Measurements from ENCODE around the gene ARHGAP45. TPM values are rescaled to one million over a fixed set of nuclear protein-coding genes. Genes with fewer than 3 reads are reported as not detected.
A peak's percentile ranks its signal among the peaks of the same experiment; 100 is the strongest.

ARHGAP45 gene
- total and polyA plus RNA-seq, 7 experiments from 2014 or later = 305 to 1,030 (median 779) TPM

GRCh38 chr19:1087813-1088415 lies 20.9 kb downstream of the ARHGAP45 start:
- H3K4me1 ChIP-seq (ENCODE audit: control insufficient read depth in 2 of 2, insufficient read depth in 2 of 2, low read length in 2 of 2) = peaks cover 28 to 32% of the 10 kb centered on the region in 2 donors
- Mint-ChIP-seq H3K27me3 (no peaks in the 10 kb centered on the region), H3K9me3 (peaks cover 0 to 10% (median 0%) of the 10 kb centered on the region in 11 donors), H3K4me1 (peaks cover 26 to 59% (median 36%) of the 10 kb centered on the region in 7 donors), H3K27ac (peak overlapping the region; percentile 74 to 98 (median 93)), H3K36me3 (peaks cover 5 to 23% (median 10%) of the 10 kb centered on the region in 5 donors), H3K4me3 (peak overlapping the region; percentile 23 to 83 (median 72))
- intact Hi-C loops (cut with micrococcal nuclease) = loop anchor here (1.0 to 2.0 kb wide), 4 partner anchors 11 to 31 kb away; no protein-coding TSS in a partner anchor
- peaks cover 21 to 75% (median 21%) of the 10 kb centered on the region in 3 experiments for H3K36me3 ChIP-seq (ENCODE audit: control insufficient read depth in 2 of 3, insufficient read depth in 3 of 3, low read length in 3 of 3)
- peak; percentile 72 for ATAC-seq
- peak in 7 of 9 donors; percentile 65 to 71 (median 67) for DNase-seq
- no peak overlapping the region for H3K4me3 ChIP-seq (ENCODE audit: low read length)
- peak overlapping the region; percentile 84 for H3K27ac ChIP-seq (ENCODE audit: low read depth, low read length)
- CTCF ChIA-PET = interaction anchor here (1.0 to 2.8 kb wide), 7 partner anchors 10 to 31 kb away, joined by 3 to 11 read pairs (median 4); no protein-coding TSS in a partner anchor
- POLR2A ChIA-PET = interaction anchor here (0.6 to 38.6 kb wide), 13 partner anchors 2 to 157 kb away, joined by 3 to 2022 read pairs (median 6); partner anchors contain the start of genes ABCA7, ARHGAP45, CNN2 and GPX4
- H3K9me3 ChIP-seq (ENCODE audit: control insufficient read depth in 2 of 3, low read length in 3 of 3) = no peaks in the 10 kb centered on the region
- no peaks in the 10 kb centered on the region for H3K27me3 ChIP-seq (ENCODE audit: control insufficient read depth in 2 of 2, insufficient read depth in 2 of 2, low read length in 2 of 2)

GRCh38 chr19:1088416-1089010 lies 21.5 kb downstream of the ARHGAP45 start:
- Histone ChIP-seq H3K4me1 (ENCODE audit: control insufficient read depth in 2 of 2, insufficient read depth in 2 of 2, low read length in 2 of 2) (peaks cover 28 to 30% of the 10 kb centered on the region in 2 donors), H3K36me3 (ENCODE audit: control insufficient read depth in 2 of 3, insufficient read depth in 3 of 3, low read length in 3 of 3) (peaks cover 15 to 75% (median 16%) of the 10 kb centered on the region in 3 experiments), H3K27ac (ENCODE audit: low read depth, low read length) (peak overlapping the region; percentile 84), H3K4me3 (ENCODE audit: low read length) (no peak overlapping the region), H3K27me3 (ENCODE audit: control insufficient read depth in 2 of 2, insufficient read depth in 2 of 2, low read length in 2 of 2) (no peaks in the 10 kb centered on the region), H3K9me3 (ENCODE audit: control insufficient read depth in 2 of 3, low read length in 3 of 3) (no peaks in the 10 kb centered on the region)
- Mint-ChIP-seq H3K4me3 (peak overlapping the region in 9 of 10 donors; percentile 7 to 73 (median 69)), H3K9me3 (peaks cover 0 to 10% (median 0%) of the 10 kb centered on the region in 11 donors), H3K36me3 (peaks cover 5 to 23% (median 10%) of the 10 kb centered on the region in 5 donors), H3K27me3 (no peaks in the 10 kb centered on the region), H3K4me1 (peaks cover 32 to 62% (median 42%) of the 10 kb centered on the region in 7 donors), H3K27ac (peak overlapping the region; percentile 55 to 98 (median 83))
- DNase-seq = peak in 4 of 9 donors; percentile 31 to 58 (median 56)
- ATAC-seq = peak; percentile 13
- ChIA-PET CTCF (interaction anchor here (0.6 to 2.8 kb wide), 7 partner anchors 10 to 106 kb away, joined by 3 to 11 read pairs (median 4); no protein-coding TSS in a partner anchor), POLR2A (interaction anchor here (0.6 to 38.6 kb wide), 11 partner anchors 2 to 152 kb away, joined by 3 to 2022 read pairs (median 7); partner anchors contain the start of genes ABCA7, ARHGAP45, CNN2 and GPX4)
- intact Hi-C loops (cut with micrococcal nuclease) = loop anchor here in 1 of 2 donors (1.0 kb wide), 3 partner anchors 11 to 31 kb away; no protein-coding TSS in a partner anchor

GRCh38 chr19:1089126-1089771 lies 22.3 kb downstream of the ARHGAP45 start:
- POLR2A ChIA-PET = interaction anchor here (0.5 to 38.6 kb wide), 8 partner anchors 1 to 93 kb away, joined by 3 to 2022 read pairs (median 24); partner anchors contain the start of genes ABCA7, ARHGAP45, CNN2 and GPX4

GRCh38 chr19:1089891-1090290 lies 22.9 kb downstream of the ARHGAP45 start:
- peaks cover 5 to 66% (median 8%) of the 10 kb centered on the region in 3 experiments for H3K36me3 ChIP-seq (ENCODE audit: control insufficient read depth in 2 of 3, insufficient read depth in 3 of 3, low read length in 3 of 3)
- H3K4me1 ChIP-seq (ENCODE audit: control insufficient read depth in 2 of 2, insufficient read depth in 2 of 2, low read length in 2 of 2) = peaks cover 35 to 39% of the 10 kb centered on the region in 2 donors
- H3K27ac ChIP-seq (ENCODE audit: low read depth, low read length) = no peak overlapping the region
- Mint-ChIP-seq H3K9me3 (peaks cover 0 to 10% (median 0%) of the 10 kb centered on the region in 11 donors), H3K36me3 (peaks cover 3 to 18% (median 8%) of the 10 kb centered on the region in 5 donors), H3K27ac (peak overlapping the region in 3 of 9 donors; percentile 54 to 78 (median 78)), H3K4me3 (peak overlapping the region in 3 of 10 donors; percentile 16 to 70 (median 48)), H3K27me3 (no peaks in the 10 kb centered on the region), H3K4me1 (peaks cover 22 to 59% (median 37%) of the 10 kb centered on the region in 7 donors)
- ChIA-PET POLR2A (interaction anchor here (1.0 to 38.6 kb wide), 6 partner anchors 0 to 65 kb away, joined by 5 to 2022 read pairs (median 264); partner anchors contain the start of genes ABCA7, ARHGAP45, CNN2 and GPX4), CTCF (interaction anchor here (0.8 to 2.0 kb wide), 3 partner anchors 10 to 32 kb away, joined by 3 to 11 read pairs (median 3); no protein-coding TSS in a partner anchor)
- no peak overlapping the region for H3K4me3 ChIP-seq (ENCODE audit: low read length)
- no peaks in the 10 kb centered on the region for H3K27me3 ChIP-seq (ENCODE audit: control insufficient read depth in 2 of 2, insufficient read depth in 2 of 2, low read length in 2 of 2)
- peak; percentile 24 for ATAC-seq
- intact Hi-C loops (cut with micrococcal nuclease) = no loop called here
- no peaks in the 10 kb centered on the region for H3K9me3 ChIP-seq (ENCODE audit: control insufficient read depth in 2 of 3, low read length in 3 of 3)
- DNase-seq = peak in 4 of 9 donors; percentile 25 to 38 (median 32)

More at GRCh38 chr19:1089126-1089771, 22.3 kb downstream of the ARHGAP45 start:
- CTCF ChIA-PET = interaction anchor here (0.6 to 2.1 kb wide), 8 partner anchors 9 to 105 kb away, joined by 3 to 11 read pairs (median 4); no protein-coding TSS in a partner anchor
- Mint-ChIP-seq H3K27me3 (no peaks in the 10 kb centered on the region), H3K4me3 (peak overlapping the region in 5 of 10 donors; percentile 12 to 70 (median 58)), H3K4me1 (peaks cover 27 to 63% (median 41%) of the 10 kb centered on the region in 7 donors), H3K36me3 (peaks cover 5 to 23% (median 9%) of the 10 kb centered on the region in 5 donors), H3K27ac (peak overlapping the region in 7 of 9 donors; percentile 18 to 98 (median 74)), H3K9me3 (peaks cover 0 to 10% (median 0%) of the 10 kb centered on the region in 11 donors)
- H3K4me3 ChIP-seq (ENCODE audit: low read length) = no peak overlapping the region
- H3K4me1 ChIP-seq (ENCODE audit: control insufficient read depth in 2 of 2, insufficient read depth in 2 of 2, low read length in 2 of 2) = peaks cover 32 to 38% of the 10 kb centered on the region in 2 donors
- intact Hi-C loops (cut with micrococcal nuclease) = no loop called here
- no peak for ATAC-seq
- DNase-seq = peak in 1 of 9 donors; percentile 29
- H3K27me3 ChIP-seq (ENCODE audit: control insufficient read depth in 2 of 2, insufficient read depth in 2 of 2, low read length in 2 of 2) = no peaks in the 10 kb centered on the region
- peaks cover 10 to 69% (median 14%) of the 10 kb centered on the region in 3 experiments for H3K36me3 ChIP-seq (ENCODE audit: control insufficient read depth in 2 of 3, insufficient read depth in 3 of 3, low read length in 3 of 3)
- no peaks in the 10 kb centered on the region for H3K9me3 ChIP-seq (ENCODE audit: control insufficient read depth in 2 of 3, low read length in 3 of 3)
- H3K27ac ChIP-seq (ENCODE audit: low read depth, low read length) = peak overlapping the region; percentile 84

- Histone ChIP-seq H3K4me1 (ENCODE audit: control insufficient read depth in 2 of 2, insufficient read depth in 2 of 2, low read length in 2 of 2) (peaks cover 41 to 45% of the 10 kb centered on the region in 2 donors), H3K9me3 (ENCODE audit: control insufficient read depth in 2 of 3, low read length in 3 of 3) (no peaks in the 10 kb centered on the region), H3K36me3 (ENCODE audit: control insufficient read depth in 2 of 3, insufficient read depth in 3 of 3, low read length in 3 of 3) (peaks cover 5 to 58% (median 5%) of the 10 kb centered on the region in 3 experiments), H3K27me3 (ENCODE audit: control insufficient read depth in 2 of 2, insufficient read depth in 2 of 2, low read length in 2 of 2) (no peaks in the 10 kb centered on the region), H3K4me3 (ENCODE audit: low read length) (no peak overlapping the region), H3K27ac (ENCODE audit: low read depth, low read length) (no peak overlapping the region)
- DNase-seq (peak in 2 of 9 donors; percentile 13 to 26), ATAC-seq (no peak)
- peak overlapping the region in 4 of 9 donors; percentile 25 to 68 (median 46) for H3K27ac Mint-ChIP-seq
- POLR2A ChIA-PET = interaction anchor here (0.6 to 38.6 kb wide), 9 partner anchors 1 to 178 kb away, joined by 3 to 2022 read pairs (median 5); partner anchors contain the start of genes ABCA7, ARHGAP45, CIRBP and CNN2
- H3K4me1 Mint-ChIP-seq = peaks cover 15 to 59% (median 37%) of the 10 kb centered on the region in 7 donors
- H3K4me3 Mint-ChIP-seq = peak overlapping the region in 1 of 10 donors; percentile 32
- CTCF ChIA-PET = interaction anchor here (0.6 to 2.0 kb wide), 2 partner anchors 11 to 103 kb away, joined by 6 to 11 read pairs; no protein-coding TSS in a partner anchor
- intact Hi-C loops (cut with micrococcal nuclease) = no loop called here
- no peaks in the 10 kb centered on the region for H3K27me3 Mint-ChIP-seq
- H3K9me3 Mint-ChIP-seq = peaks cover 0 to 8% (median 0%) of the 10 kb centered on the region in 11 donors
- peaks cover 0 to 12% (median 4%) of the 10 kb centered on the region in 5 donors for H3K36me3 Mint-ChIP-seq
These were observed 24.0 kb downstream of the ARHGAP45 start for GRCh38 chr19:1090731-1091543.

Measured in naive thymus-derived CD4-positive, alpha-beta T cell (primary cell).